Measurements from ENCODE around the gene TTC34. TPM values are rescaled to one million over a fixed set of nuclear protein-coding genes. Genes with fewer than 3 reads are reported as not detected.
"Not testable (repeated sequence)": the region's sequence is repeated elsewhere in the genome, so short reads cannot be mapped to it uniquely, and the experiment has no call there.

The TTC34 gene
- total RNA-seq, 1 experiment from 2014 or later: 0.92 TPM

GRCh38 chr1:2694796-2695195 lies 106.7 kb downstream of the TTC34 start:
- H3K27me3 Mint-ChIP-seq (ENCODE audit: low read depth); H3K36me3 Mint-ChIP-seq (ENCODE audit: insufficient read depth in 1 of 3, low read depth in 3 of 3); H2BK12ac ChIP-seq (ENCODE audit: insufficient read length, low read depth, low read length); H3K14ac ChIP-seq (ENCODE audit: insufficient read depth, low read length); H3K27ac Mint-ChIP-seq; H3K79me2 ChIP-seq (ENCODE audit: insufficient read depth, low read length); H4K8ac ChIP-seq (replicated peaks; ENCODE audit: insufficient read length, low read depth, low read length); H2BK120ac ChIP-seq (ENCODE audit: low read depth, low read length, poor library complexity, severe bottlenecking); DNase-seq; H3K9me3 ChIP-seq (ENCODE audit: control insufficient read depth, low read depth, low read length); H3K27ac ChIP-seq (ENCODE audit: insufficient read length, low read depth, low read length); H2AFZ ChIP-seq (ENCODE audit: low read length); H3K4me2 ChIP-seq (ENCODE audit: insufficient read depth, insufficient read length, low read length); H3K56ac ChIP-seq (ENCODE audit: insufficient read length, low read depth, low read length); H2AK5ac ChIP-seq (ENCODE audit: insufficient read length, low read length); H3K27me3 ChIP-seq (ENCODE audit: insufficient read depth, low read length); H2BK15ac ChIP-seq (ENCODE audit: low read depth, low read length); H3K4ac ChIP-seq (ENCODE audit: low read depth, low read length); H3K23me2 ChIP-seq (ENCODE audit: insufficient read length, low read depth, low read length, poor library complexity, severe bottlenecking); H4K20me1 ChIP-seq (ENCODE audit: control insufficient read depth, insufficient read depth, insufficient read length); H3K23ac ChIP-seq (ENCODE audit: insufficient read length, low read depth, low read length); H3K4me3 Mint-ChIP-seq; H4K5ac ChIP-seq (ENCODE audit: insufficient read length, low read depth, low read length); H3K79me1 ChIP-seq (ENCODE audit: insufficient read depth, low read depth, low read length, poor library complexity, severe bottlenecking); H3K9ac ChIP-seq (ENCODE audit: extremely low read depth, insufficient read length, low read length); H3K4me1 ChIP-seq (ENCODE audit: insufficient read depth, low read length); H4K91ac ChIP-seq (ENCODE audit: insufficient read length, low read depth, low read length); H3T11ph ChIP-seq (ENCODE audit: low read length); H3K18ac ChIP-seq (ENCODE audit: insufficient read length, low read depth, low read length); H2BK5ac ChIP-seq (ENCODE audit: insufficient read length, low read length); H3K9me3 Mint-ChIP-seq; H3K4me1 Mint-ChIP-seq; H2BK20ac ChIP-seq (ENCODE audit: low read depth, low read length, poor library complexity, severe bottlenecking): not testable (repeated sequence)
- no CpG with 5 or more reads among the region's 9 CpGs for whole genome bisulfite sequencing (ENCODE audit: extremely low coverage, insufficient read length, low lambda C conversion rate)

- H3K27ac ChIP-seq (ENCODE audit: insufficient read length, low read depth, low read length); H3K4me1 Mint-ChIP-seq; H2AK5ac ChIP-seq (ENCODE audit: insufficient read length, low read length); H2BK15ac ChIP-seq (ENCODE audit: low read depth, low read length); H4K5ac ChIP-seq (ENCODE audit: insufficient read length, low read depth, low read length); DNase-seq; H3K36me3 Mint-ChIP-seq (ENCODE audit: insufficient read depth in 1 of 3, low read depth in 3 of 3); H2BK12ac ChIP-seq (ENCODE audit: insufficient read length, low read depth, low read length); H3K14ac ChIP-seq (ENCODE audit: insufficient read depth, low read length); H3T11ph ChIP-seq (ENCODE audit: low read length); H4K91ac ChIP-seq (ENCODE audit: insufficient read length, low read depth, low read length); H3K4me1 ChIP-seq (ENCODE audit: insufficient read depth, low read length); H3K27me3 ChIP-seq (ENCODE audit: insufficient read depth, low read length); H3K23ac ChIP-seq (ENCODE audit: insufficient read length, low read depth, low read length); H3K23me2 ChIP-seq (ENCODE audit: insufficient read length, low read depth, low read length, poor library complexity, severe bottlenecking); H2BK20ac ChIP-seq (ENCODE audit: low read depth, low read length, poor library complexity, severe bottlenecking); H3K9me3 ChIP-seq (ENCODE audit: control insufficient read depth, low read depth, low read length); H3K27me3 Mint-ChIP-seq (ENCODE audit: low read depth); H3K4me3 Mint-ChIP-seq; H3K79me2 ChIP-seq (ENCODE audit: insufficient read depth, low read length); H3K27ac Mint-ChIP-seq; H3K4ac ChIP-seq (ENCODE audit: low read depth, low read length); H3K9ac ChIP-seq (ENCODE audit: extremely low read depth, insufficient read length, low read length); H3K56ac ChIP-seq (ENCODE audit: insufficient read length, low read depth, low read length); H4K8ac ChIP-seq (replicated peaks; ENCODE audit: insufficient read length, low read depth, low read length); H3K4me2 ChIP-seq (ENCODE audit: insufficient read depth, insufficient read length, low read length); H3K18ac ChIP-seq (ENCODE audit: insufficient read length, low read depth, low read length); H3K79me1 ChIP-seq (ENCODE audit: insufficient read depth, low read depth, low read length, poor library complexity, severe bottlenecking); H2BK120ac ChIP-seq (ENCODE audit: low read depth, low read length, poor library complexity, severe bottlenecking); H2AFZ ChIP-seq (ENCODE audit: low read length); H2BK5ac ChIP-seq (ENCODE audit: insufficient read length, low read length); H4K20me1 ChIP-seq (ENCODE audit: control insufficient read depth, insufficient read depth, insufficient read length): not testable (repeated sequence)
- no CpG with 5 or more reads among the region's 10 CpGs for WGBS (ENCODE audit: extremely low coverage, insufficient read length, low lambda C conversion rate)
- H3K9me3 Mint-ChIP-seq: peaks cover 22 to 26% of the 10 kb centered on the region in 2 experiments
Observed at GRCh38 chr1:2690180-2690579, 111.3 kb downstream of the TTC34 start.

All from H9 (cell line).